HG02970 (cell line): ENCODE measurements around the gene XPR1.

Source experiments
- ATAC-seq: cut with Tn5 transposase; IDR thresholded peaks from one replicate; pipeline ENCODE4 v1.9.1; 2021; ENCODE audit warnings: mild to moderate bottlenecking, moderate library complexity, moderate number of reproducible peaks; ENCODE audit not compliant: unreplicated experiment, low FRiP score

XPR1 gene

GRCh38 chr1:180631766-180632325, at the start of gene XPR1:
Gene XPR1, plus strand, starts transcription at chr1:180632022. Its CDS starts 180 bp downstream, at chr1:180632202.
- peak; percentile 91 for ATAC-seq

GRCh38 chr1:180584869-180585268, 47.0 kb upstream of the XPR1 start:
- ATAC-seq = no peak

GRCh38 chr1:180585994-180586359, 45.8 kb upstream of the XPR1 start:
- no peak for ATAC-seq

- ATAC-seq = no peak
These were observed 45.1 kb upstream of the XPR1 start for GRCh38 chr1:180586671-180587155.

- ATAC-seq = no peak
These were observed 43.7 kb upstream of the XPR1 start for GRCh38 chr1:180588121-180588520.

GRCh38 chr1:180590889-180591288, 40.9 kb upstream of the XPR1 start:
- no peak for ATAC-seq

GRCh38 chr1:180593382-180593781, 38.4 kb upstream of the XPR1 start:
- no peak for ATAC-seq

GRCh38 chr1:180594723-180595122, 37.1 kb upstream of the XPR1 start:
- ATAC-seq = no peak

GRCh38 chr1:180595966-180596365, 35.9 kb upstream of the XPR1 start:
- ATAC-seq = no peak

- ATAC-seq = no peak
These were observed 34.3 kb upstream of the XPR1 start for GRCh38 chr1:180597520-180597919.

- no peak for ATAC-seq
These were observed 33.4 kb upstream of the XPR1 start for GRCh38 chr1:180598333-180598974.

- ATAC-seq = no peak
These were observed 31.5 kb upstream of the XPR1 start for GRCh38 chr1:180600343-180600742.

- ATAC-seq = no peak
These were observed 30.3 kb upstream of the XPR1 start for GRCh38 chr1:180601512-180601911.

GRCh38 chr1:180603223-180603849, 28.5 kb upstream of the XPR1 start:
- ATAC-seq = no peak

- no peak for ATAC-seq
These were observed 28.0 kb upstream of the XPR1 start for GRCh38 chr1:180603850-180604226.

GRCh38 chr1:180606155-180606554, 25.7 kb upstream of the XPR1 start:
- no peak for ATAC-seq

- no peak for ATAC-seq
These were observed 21.9 kb upstream of the XPR1 start for GRCh38 chr1:180609643-180610555.

- no peak for ATAC-seq
These were observed 21.2 kb upstream of the XPR1 start for GRCh38 chr1:180610556-180611015.

- ATAC-seq = no peak
These were observed 20.5 kb upstream of the XPR1 start for GRCh38 chr1:180611016-180611930.

GRCh38 chr1:180612632-180613031, 19.2 kb upstream of the XPR1 start:
- no peak for ATAC-seq
